Measurements from ENCODE around the gene CLPTM1.

DNA sequence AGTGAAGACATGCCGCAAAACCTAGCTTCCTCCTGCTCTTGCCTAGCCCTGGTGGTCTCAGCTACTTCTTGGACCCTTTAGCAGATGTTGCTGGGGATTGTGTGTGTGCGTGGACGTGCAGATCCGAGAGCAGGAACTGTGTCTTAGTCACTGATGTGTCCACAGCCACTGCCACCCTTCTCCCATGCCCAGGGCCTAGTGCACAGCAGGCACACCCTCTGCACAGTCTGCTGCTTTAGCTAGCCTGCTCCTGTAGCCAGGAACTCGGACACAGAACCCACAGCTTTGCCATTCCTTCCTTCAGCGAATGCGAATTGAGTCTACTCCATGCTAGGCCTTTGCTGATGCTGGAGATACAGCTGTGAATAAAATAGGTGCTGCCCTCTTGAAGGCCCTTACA, 2.3 kb downstream of the CLPTM1 start:
- TF ChIP-seq, protein P1, sequence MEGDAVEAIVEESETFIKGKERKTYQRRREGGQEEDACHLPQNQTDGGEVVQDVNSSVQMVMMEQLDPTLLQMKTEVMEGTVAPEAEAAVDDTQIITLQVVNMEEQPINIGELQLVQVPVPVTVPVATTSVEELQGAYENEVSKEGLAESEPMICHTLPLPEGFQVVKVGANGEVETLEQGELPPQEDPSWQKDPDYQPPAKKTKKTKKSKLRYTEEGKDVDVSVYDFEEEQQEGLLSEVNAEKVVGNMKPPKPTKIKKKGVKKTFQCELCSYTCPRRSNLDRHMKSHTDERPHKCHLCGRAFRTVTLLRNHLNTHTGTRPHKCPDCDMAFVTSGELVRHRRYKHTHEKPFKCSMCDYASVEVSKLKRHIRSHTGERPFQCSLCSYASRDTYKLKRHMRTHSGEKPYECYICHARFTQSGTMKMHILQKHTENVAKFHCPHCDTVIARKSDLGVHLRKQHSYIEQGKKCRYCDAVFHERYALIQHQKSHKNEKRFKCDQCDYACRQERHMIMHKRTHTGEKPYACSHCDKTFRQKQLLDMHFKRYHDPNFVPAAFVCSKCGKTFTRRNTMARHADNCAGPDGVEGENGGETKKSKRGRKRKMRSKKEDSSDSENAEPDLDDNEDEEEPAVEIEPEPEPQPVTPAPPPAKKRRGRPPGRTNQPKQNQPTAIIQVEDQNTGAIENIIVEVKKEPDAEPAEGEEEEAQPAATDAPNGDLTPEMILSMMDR (IDR thresholded peaks at IDR 0.05), result no peak
- no peak for TF ChIP-seq POLR2A (IDR thresholded peaks at IDR 0.05)
